ENCODE results near the gene SAMD4B. TPM values are rescaled to one million over a fixed set of nuclear protein-coding genes. Genes with fewer than 3 reads are reported as not detected.
A peak's percentile ranks its signal among the peaks of the same experiment; 100 is the strongest.

Gene SAMD4B
- total and polyA plus RNA-seq, 9 of the 15 experiments (the other 6 are each of a cell fraction or from before 2014, with no cell fraction given): 3.4 to 90.5 (median 38.0) TPM

- TF ChIP-seq PTBP1 (IDR thresholded peaks at IDR 0.05; ENCODE audit: low read depth, low read length): peak; percentile 68; the same call in 1 of the 2 replicates
- peak; percentile 45 to 59 for TF ChIP-seq RAD21 (CRISPR knock-in tag; conservative IDR thresholded peaks at IDR 0.05 in 1 of 2, IDR thresholded peaks at IDR 0.05 in 1 of 2)
- no peak for TF ChIP-seq ZNF408 (CRISPR knock-in tag; IDR thresholded peaks at IDR 0.05; ENCODE audit: low read depth)
- no peak for TF ChIP-seq ZNF431 (CRISPR knock-in tag; IDR thresholded peaks at IDR 0.05)
- TF ChIP-seq BHLHE40 (IDR thresholded peaks at IDR 0.05; ENCODE audit: low read length): peak; percentile 99
- no peak for TF ChIP-seq PATZ1 (CRISPR knock-in tag; IDR thresholded peaks at IDR 0.05; ENCODE audit: borderline replicate concordance)
- TF ChIP-seq CHD1 (IDR thresholded peaks at IDR 0.05; ENCODE audit: low read length): no peak
- no peak for TF ChIP-seq XRCC4 (IDR thresholded peaks at IDR 0.05; ENCODE audit: extremely low read depth, insufficient read depth, insufficient read length)
- no peak for TF ChIP-seq MBD2 (IDR thresholded peaks at IDR 0.05; ENCODE audit: borderline replicate concordance, low read depth)
- peak; percentile 73 to 91 for TF ChIP-seq HDAC1 (IDR thresholded peaks at IDR 0.05)
- no peak; the same call in 1 of the 2 replicates for TF ChIP-seq TAF7 (tag; IDR thresholded peaks at IDR 0.05)
- TF ChIP-seq, protein P1, sequence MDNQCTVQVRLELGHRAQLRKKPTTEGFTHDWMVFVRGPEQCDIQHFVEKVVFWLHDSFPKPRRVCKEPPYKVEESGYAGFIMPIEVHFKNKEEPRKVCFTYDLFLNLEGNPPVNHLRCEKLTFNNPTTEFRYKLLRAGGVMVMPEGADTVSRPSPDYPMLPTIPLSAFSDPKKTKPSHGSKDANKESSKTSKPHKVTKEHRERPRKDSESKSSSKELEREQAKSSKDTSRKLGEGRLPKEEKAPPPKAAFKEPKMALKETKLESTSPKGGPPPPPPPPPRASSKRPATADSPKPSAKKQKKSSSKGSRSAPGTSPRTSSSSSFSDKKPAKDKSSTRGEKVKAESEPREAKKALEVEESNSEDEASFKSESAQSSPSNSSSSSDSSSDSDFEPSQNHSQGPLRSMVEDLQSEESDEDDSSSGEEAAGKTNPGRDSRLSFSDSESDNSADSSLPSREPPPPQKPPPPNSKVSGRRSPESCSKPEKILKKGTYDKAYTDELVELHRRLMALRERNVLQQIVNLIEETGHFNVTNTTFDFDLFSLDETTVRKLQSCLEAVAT (IDR thresholded peaks at IDR 0.05): no peak
- TF ChIP-seq MEF2D (tag; conservative IDR thresholded peaks at IDR 0.05; ENCODE audit: low read depth): peak; percentile 29; the same call in 1 of the 2 replicates
- no peak for TF ChIP-seq NUFIP1 (IDR thresholded peaks at IDR 0.05; ENCODE audit: partially characterized antibody)
- TF ChIP-seq ZNF644 (tag; IDR thresholded peaks at IDR 0.05; ENCODE audit: low read depth): peak; percentile 87; the same call in 1 of the 2 replicates
- no peak for TF ChIP-seq ZNF551 (CRISPR knock-in tag; IDR thresholded peaks at IDR 0.05)
- TF ChIP-seq RFX5 (IDR thresholded peaks at IDR 0.05; ENCODE audit: low read depth, low read length): peak; percentile 80; the same call in 1 of the 2 replicates
- TF ChIP-seq POLR2B (IDR thresholded peaks at IDR 0.05; ENCODE audit: low read depth, partially characterized antibody): peak; percentile 27
- TF ChIP-seq NR4A1 (CRISPR knock-in tag; IDR thresholded peaks at IDR 0.05): 0 out of 2 replicates have a peak, but pooled peaks have one; percentile 68
- TF ChIP-seq NR4A1 (tag; IDR thresholded peaks at IDR 0.05): no peak
- no peak for TF ChIP-seq RBM17 (IDR thresholded peaks at IDR 0.05; ENCODE audit: borderline replicate concordance, low read depth, low read length)
These were observed 70.1 kb downstream of the SAMD4B start, which contains the start of gene PLEKHG2 (continued) for GRCh38 chr19:39412100-39412866.

Measured in K562 (cell line).